GM18520 (cell line): ENCODE measurements around the gene RANGAP1.

Experiments used
- ATAC-seq: cut with Tn5 transposase; IDR thresholded peaks from one replicate; pipeline ENCODE4 v1.9.1; 2021; ENCODE audit not compliant: unreplicated experiment

The RANGAP1 gene, protein sequence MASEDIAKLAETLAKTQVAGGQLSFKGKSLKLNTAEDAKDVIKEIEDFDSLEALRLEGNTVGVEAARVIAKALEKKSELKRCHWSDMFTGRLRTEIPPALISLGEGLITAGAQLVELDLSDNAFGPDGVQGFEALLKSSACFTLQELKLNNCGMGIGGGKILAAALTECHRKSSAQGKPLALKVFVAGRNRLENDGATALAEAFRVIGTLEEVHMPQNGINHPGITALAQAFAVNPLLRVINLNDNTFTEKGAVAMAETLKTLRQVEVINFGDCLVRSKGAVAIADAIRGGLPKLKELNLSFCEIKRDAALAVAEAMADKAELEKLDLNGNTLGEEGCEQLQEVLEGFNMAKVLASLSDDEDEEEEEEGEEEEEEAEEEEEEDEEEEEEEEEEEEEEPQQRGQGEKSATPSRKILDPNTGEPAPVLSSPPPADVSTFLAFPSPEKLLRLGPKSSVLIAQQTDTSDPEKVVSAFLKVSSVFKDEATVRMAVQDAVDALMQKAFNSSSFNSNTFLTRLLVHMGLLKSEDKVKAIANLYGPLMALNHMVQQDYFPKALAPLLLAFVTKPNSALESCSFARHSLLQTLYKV

DNA sequence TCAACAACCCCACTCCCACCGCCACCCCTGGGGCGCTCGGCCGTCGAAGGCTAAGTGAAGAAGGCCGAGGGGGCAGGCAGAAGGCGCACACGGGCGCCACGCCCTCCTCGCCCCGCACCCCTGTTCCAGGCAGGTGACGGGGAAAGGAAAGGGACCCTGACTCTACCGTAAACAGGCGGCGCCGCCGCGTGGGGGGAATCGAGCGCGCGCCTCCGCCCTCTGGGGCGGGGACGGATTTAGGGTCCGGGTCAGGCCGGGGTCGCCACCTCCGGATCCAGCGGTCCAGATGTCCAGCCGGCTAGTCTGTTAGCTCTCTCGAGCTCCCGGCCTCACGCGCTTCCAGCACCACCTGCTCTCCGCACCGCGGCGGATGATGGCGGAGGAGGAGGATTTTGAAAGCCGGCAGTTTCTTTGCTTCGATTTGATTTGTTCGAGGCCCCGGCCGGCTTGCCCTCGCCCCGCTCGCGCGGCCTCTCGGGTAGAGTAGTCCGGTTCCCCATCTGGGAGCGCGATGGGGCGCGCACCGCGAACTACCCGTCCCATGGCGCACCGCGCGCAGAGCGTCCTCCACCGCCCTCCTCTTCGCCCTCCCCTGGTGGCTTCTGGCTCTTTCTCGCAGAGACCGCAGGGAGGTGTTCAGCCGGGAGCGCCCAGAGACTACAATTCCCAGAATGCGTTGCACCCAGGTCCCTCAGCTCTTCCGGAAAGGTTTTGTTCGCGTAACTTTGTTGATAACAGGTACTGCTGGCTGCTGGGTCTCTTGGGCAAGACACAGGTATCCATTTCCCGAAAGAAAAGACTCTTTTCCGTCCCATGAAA is at the start of gene RANGAP1:
Gene RANGAP1, minus strand, starts transcription at position 368 of the 819 bp plus-strand sequence. CDS start 5,143 bp downstream, outside the sequence.
- ATAC-seq: peak; percentile 94

DNA sequence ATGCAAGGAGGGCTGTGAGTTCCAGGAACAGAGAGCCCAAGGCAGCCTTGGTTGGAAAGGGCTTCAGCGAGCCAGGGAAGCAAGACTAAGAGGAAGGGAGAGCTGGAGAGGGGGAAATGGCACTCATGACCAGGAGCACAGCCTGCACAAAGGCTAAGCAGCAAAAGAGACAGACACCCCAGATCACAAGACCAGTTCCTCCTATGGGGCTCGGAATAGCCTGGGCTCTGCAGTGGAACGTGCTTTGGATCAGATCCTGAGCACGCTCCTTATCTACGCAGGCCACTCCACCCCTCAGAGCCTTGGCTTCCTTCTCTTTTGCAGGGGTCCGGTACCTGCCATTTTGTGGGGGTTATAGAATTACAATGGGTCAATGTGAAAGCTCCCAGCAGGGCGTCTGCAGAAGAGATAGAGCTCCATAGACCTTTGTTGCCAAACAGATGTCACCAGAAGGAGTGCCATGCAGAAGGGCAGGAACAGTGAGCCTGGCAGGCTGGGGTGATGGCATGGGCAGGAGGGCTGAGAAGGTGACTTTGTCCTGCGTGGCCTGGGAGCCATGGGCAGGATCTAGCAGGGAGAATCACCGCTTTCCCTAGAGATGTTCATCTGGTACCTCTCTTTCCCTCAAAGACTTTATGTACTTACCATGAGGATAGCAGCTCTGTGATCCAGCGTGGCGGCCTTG is 49.1 kb upstream of the RANGAP1 start:
- no peak for ATAC-seq

DNA sequence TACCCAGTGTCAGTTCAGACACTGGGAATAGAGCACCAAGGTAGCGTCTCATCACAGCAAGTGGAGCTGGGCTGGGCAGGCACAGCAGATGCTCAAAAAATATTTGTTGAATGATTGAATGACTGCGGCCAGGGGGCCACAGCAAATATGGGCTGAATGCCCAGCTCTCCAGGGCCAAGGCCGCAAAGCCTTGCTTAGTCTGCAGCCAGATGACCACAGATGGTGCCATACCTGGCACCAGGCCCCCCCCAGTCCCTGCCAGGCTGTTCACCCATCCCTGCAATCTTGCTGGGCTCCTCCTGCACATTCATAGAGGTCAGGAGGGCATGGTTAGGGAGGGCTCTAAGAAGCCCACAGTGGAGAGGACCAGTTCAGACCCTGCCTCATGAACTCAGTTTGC is 48.2 kb upstream of the RANGAP1 start:
- ATAC-seq: no peak

DNA sequence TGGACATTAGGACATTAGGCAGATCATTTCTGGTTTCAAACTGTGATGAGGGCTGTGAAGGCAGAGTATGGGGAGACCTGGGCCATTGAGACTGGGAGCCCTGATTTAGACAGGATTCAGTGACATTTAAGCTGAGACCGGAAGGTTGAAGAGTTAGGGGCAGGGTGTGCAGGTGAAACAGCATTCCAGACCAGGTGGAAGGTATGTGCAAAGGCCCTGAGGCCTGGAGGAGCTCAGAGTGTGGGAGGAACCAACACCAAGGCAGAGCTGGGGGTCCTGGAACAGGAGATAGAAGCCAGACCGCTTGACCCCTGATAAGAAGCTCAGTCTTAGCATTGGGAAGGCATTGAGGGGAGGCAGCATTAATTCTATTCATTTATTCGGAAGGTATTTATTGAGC is 47.8 kb upstream of the RANGAP1 start:
- ATAC-seq: no peak

DNA sequence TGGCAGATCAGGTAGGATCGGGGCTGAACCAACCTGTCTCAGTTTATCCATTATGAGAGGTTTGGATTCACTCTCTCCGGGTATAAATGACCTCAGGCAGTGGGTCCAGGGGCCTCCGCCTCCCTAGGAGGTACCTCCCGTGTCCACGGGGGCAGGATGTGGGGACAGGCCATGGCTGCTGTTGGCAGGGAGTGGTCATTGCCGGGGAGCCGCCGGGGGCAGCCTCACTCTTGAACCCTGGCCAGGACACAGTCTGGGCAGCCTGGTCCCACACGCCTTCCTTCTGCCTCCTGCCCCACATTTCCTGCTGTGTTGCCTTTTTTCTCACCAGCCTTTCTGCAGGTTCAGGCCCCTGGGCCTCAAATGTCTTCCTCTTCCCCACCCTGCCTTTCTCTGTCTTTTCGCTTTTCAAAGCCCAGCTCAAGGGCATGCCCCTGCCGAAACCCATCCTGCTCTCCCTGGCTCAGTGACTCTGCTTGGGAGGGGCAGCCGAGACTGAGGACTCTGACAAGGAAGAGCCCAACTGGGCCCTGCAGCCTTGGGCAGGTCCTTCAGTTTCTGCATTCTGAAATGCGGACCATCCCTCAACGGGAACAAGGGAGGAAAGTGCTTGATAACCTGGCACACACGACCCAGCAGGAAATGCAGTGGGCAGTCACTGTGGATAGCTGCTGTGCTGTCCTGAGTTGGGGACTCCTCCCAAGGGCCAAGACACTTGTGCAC is 46.4 kb upstream of the RANGAP1 start:
- ATAC-seq: no peak

DNA sequence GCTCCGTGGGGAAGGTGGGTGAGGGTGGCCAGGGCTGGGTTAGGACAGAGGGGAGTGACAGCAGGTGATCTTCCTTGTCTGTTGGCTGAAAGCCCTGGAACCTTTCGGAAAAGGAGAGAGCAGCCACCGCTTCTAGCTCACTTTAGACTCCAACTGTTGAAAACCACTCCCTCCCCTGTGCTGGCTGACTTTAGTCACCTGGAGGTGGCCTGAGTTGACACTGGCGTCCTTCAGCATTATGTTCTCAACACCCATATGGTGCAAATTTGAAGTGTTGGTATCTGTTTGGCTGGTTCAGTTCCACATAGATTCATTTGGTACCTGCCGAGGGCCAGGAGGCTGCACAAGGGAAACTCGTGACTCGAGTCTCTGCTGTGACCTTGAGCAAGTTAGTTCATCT is 44.2 kb upstream of the RANGAP1 start:
- no peak for ATAC-seq

DNA sequence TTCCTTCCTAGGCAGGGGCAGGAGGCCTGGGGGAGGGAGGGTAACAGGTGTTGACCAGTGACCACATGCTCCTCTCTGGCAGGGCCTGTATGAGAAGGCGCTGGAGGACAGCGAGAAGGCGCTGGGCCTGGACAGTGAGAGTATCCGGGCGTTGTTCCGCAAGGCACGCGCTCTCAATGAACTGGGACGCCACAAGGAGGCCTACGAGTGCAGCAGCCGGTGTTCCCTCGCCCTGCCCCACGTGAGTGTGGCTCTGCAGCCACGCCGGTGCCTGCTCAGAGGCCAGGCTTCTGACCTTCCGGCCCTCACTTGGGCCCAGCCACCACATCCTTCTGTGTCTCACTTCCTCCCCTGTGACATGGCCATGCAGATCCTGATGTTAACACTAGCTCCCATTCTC is 41.1 kb upstream of the RANGAP1 start:
- ATAC-seq: no peak

DNA sequence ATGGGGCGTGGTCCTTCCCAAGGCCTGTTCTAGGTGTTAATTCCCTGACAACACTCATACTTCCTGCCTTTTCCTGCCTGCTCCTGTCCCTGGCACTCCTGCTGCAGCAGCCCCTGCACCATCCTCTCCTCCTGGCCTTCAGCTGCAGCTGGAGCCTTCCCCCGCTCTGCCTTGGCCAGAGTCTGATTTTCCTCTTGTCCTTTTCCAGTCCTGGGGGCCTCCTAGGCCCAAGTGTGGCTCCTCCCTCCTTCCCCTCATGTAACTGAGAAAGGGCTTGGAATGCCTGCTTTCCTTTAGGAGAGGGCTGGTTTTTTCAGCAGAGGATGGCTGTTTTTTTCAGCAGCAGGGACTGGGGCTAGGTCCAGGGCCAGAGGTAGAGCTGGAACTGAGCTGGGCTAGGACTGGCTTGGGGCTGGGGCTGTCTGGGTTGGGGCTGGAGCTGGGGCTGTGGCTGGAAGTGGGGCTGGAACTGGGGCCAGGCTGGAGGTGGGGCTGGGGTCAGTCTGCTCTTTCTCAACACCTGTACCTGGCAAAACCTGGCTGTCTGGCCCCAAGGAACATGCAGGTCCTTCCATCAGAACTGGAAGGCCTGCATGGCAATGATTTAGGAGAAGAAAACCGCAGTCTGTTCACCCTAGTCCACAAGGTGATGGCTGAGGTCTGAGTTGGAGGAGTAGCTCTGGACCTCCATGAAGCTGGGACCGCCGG is 39.0 kb upstream of the RANGAP1 start:
- ATAC-seq: no peak

DNA sequence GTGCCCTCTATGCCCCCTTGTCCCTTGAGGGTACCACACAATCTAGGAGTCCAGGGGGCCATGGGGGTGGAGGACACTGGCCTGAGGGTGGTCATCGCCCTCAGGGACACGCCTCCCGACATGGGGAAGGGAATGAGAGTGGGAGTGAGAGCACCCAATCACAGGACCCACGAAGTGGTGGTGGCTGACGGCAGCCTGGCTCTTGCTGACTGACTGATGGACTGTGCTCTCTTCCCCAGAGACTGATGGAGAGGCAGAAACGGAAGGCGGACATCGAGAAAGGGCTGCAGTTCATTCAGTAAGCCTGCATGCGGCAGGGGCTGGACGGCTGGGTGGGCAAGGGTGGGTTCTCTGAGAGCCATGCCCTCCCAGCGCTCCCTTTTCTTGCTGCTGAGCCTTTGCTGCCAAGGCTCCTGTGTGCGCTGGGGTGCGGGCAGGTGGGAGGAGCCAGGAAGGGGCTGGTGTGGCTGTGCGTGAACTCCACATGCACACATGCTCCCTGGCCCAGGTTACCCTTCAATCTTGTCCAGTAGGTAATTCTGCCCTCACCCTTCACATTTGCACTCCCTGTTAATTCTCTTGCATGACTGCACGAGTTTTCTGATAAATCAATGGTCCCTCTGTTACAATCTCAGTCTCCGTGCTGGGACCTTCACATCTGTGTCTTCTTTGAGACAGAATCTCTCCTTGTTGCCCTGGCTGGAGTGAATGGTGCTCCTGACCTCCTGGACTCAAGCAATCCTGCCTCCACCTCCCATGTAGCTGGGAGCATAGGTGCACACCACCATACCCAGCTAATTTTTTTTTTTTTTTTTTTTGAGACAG is 34.6 kb upstream of the RANGAP1 start:
- ATAC-seq: no peak

DNA sequence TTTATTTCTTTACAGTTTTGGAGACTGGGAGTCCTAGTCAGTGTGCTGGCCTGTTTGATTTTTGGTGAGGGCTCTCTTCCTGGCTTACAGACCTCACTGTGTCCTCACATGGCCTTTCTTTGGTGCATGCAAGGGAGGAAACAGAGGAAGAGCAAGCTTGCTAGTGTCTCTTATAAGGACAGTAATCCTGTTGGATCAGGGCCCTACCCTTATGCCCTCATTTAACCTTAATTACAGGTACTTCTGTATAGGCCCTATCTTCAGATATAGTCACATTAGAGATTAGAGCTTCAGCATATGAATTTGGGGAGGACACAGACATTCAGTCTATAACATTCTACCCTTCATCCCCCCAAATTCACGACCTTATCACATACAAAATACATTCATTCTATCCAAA is 29.6 kb upstream of the RANGAP1 start:
- no peak for ATAC-seq

DNA sequence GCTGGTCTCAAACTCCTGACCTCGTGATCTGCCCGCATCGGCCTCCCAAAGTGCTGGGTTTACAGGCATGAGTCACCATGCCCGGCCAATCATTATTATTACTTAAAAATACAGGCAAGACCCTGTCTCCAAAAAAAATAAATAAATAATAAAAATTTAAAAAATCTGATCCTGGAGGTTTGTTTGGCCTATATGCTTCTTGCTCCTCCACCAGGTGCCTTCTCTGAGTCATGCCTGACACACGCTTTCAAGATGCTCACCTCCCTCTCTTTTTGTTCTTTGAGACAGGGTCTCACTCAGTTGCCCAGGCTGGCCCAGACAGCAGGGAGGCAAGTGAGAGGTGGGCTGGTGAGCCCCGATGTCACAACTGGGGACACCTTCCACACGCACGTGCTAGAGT is 28.8 kb upstream of the RANGAP1 start:
- ATAC-seq: no peak

DNA sequence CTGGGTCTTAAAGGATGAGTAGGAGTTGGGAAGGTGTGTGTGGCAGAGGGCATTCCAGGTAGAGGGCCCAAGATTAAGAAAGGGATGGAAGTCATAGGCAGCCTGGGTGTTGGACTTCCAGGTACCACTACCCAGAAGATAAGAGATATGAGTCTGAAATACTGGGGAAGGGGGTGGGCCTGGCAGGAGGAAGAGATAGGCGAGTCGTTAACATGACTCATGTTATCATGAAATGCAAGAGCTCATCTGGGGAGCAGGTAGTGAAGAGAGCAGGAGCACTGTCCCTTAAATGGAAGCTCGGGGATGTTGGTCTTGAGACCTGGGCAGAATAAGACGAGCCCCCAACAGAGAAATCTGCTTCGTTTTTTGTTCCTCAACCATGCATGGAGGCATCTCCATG is 25.5 kb upstream of the RANGAP1 start:
- ATAC-seq: no peak

DNA sequence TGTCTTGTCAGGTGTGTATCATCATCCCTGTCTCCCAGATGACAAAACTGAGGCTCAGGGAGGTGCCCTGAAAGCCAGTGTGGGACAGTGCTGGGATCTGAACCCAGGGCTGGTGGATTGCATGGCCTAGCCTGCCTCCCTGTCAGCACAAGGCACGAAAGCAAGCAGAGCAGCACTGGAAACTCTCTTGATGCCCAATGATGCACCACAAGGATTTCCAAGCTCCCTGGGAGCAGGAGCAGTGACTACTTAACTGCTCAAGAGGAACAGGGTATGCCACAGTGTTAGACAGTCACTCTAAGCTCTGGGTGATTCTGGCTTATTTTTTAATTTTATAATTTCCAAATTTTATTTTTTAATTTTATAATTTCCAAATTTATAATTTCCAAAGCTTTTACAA is 24.3 kb upstream of the RANGAP1 start:
- no peak for ATAC-seq

DNA sequence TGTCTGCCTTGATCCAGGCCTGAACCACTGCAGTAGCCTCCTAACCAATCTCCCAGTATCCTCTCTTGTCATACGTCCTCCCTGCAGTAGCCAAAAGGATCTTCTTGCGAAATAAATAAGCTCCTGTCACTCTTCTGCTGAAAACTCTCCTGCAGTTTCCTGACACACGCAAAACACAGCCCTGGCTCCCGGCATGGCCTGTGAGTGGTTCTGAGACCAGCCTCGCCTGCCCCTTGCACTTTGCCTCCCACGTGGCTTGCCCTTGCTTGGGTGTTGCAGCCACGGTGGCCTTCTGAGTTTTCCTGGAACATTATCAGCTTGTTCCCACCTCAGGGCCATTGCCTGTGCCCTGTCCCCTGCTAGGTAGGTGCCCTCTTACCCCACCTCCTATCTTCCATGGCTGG is 22.6 kb upstream of the RANGAP1 start:
- ATAC-seq: no peak

DNA sequence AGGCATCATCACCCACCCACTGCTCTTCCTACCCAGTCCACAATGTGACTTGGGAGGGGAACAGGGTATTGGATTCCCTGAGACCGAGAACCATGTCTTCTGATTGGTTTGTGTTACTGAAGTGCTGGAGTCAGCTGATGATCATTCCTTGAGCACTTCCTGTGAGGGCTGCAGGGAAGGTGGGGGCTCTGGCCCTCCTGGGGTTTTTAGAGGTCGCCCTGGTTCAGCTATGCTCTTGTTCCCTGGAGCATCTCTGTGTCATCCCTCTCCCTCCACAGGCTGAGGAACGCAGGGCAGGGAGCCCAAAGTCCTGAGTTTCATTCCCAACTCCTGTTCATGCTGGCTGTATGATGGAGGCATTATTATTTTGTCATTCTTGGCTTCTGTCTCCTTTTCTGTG is 22.1 kb upstream of the RANGAP1 start:
- ATAC-seq: no peak

DNA sequence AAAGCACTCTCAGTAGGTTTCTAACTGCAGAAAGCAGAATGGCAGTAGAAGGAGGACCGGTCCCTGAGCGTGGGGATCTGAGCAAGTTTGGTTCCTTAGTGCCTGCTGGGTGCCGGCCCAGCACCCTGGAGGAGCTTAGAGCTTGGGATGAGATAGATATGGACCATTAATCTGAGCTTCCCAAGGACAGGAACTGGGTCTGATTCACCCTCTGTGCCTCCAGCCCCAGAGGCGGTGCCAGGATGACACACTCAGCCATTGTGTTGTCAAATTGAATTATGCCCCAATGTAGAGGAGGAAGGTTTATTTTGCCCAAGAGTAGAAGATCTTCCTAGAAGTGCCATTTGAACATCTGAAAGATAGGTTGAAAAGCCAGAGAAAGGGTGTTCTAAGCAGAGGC is 19.7 kb upstream of the RANGAP1 start:
- no peak for ATAC-seq

DNA sequence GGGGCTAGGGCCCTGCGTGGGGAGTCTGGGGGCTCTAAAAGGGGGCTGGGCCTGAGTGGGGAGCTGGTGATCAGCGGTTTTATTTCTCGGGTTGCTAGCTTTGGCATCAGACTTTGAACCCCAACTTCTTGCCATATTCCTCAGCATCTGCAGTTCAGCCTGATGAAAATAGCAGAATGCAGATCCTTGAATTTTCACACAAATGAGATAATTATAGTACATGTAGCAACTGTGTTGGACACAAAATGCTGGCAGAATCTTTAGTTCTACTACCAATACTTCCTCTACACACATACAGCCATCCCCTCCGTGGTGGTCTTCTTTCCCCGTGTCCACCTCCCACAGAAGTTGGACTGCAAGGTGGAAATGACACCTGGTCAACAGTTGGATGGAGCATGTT is 16.8 kb upstream of the RANGAP1 start:
- no peak for ATAC-seq

DNA sequence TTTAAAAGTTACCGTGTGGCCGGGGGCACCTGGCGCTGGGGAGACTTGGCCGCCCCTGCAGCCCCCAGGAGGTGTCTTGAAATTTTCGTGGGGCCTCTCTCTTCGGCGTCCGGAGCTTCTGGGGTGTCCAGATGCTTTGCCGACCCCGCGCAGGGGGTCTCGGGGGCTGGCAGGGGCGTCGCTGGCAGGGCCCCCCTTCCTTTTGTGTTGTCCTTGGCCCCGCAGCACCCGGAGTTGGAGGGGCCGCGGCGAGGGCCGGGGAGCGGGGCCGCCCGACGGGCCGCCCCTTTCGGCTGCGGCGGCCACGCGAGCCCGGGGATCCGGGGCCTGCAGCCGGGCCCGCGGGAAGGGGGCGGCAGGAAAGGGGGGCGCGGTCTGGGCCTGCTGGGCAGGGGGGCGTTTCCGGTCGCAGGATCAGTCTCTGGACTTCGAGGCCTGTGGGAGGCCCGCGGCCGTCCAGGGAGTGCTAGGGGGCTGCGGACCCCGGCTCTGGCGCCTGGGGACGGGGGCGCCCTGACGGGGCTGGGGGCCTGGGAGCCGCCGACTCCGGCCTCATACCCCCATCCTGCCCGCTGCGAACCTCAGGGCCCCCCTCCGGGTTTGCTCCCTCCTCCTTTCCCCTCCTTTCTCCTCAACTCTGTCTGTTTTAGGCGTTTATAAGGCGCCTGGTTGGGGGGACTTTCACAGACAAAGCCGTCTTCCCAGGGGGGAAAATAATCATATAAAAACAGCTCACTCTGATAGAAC is 16.2 kb upstream of the RANGAP1 start:
- no peak for ATAC-seq
